Left cardiac atrium (tissue), 4 donors: ENCODE results near the gene NPS. TPM values are rescaled to one million over a fixed set of nuclear protein-coding genes. Genes with fewer than 3 reads are reported as not detected.

Source experiments
- ATAC-seq, 2 donors: fragments of 200-7000 bp; cut with Tn5 transposase; one replicate each; pipeline ENCODE4 v1.9.1; 2020; ENCODE audit warnings: mild to moderate bottlenecking in 2 of 2, moderate library complexity in 2 of 2
- DNase-seq: peaks from one replicate; pipeline ENCODE4 v3.0.0-alpha.2; 2020
- intact Hi-C, 2 donors: fragments of 100-400 bp; cut with DNase I; formaldehyde crosslinking; loops; one replicate each; pipeline versions ENCODE4 v1.14.1 to v1.15.1; 2022 to 2023
- total RNA-seq, 2 donors: library from RNA; stranded (reverse); fragmentation: NEBNext Ultra II Directional; extraction: Animal tissue kit (Norgen Biotek cat#: 25700); gene quantifications; one replicate each; pipeline ENCODE4 v1.2.1, GENCODE V29; 2021
- donor health status: DM: no; HTN: yes; CAD: no.
- donor health status: DM: no; HTN: yes; CAD: no; lungs with severe emphysema.
- donor health status: DM: yes; HTN: yes; CAD: no.
- donor health status: Dilated cardiomyopathy.

NPS gene
- total RNA-seq, 2 donors from 2014 or later: not detected

- ATAC-seq: no peak
- intact Hi-C loops: no loop called here
- DNase-seq: no peak
Observed at GRCh38 chr10:127587668-127588365, 38.7 kb downstream of the NPS start.

- intact Hi-C loops: no loop called here
- DNase-seq (no peak), ATAC-seq (no peak)
Observed at GRCh38 chr10:127592586-127592985, 43.5 kb downstream of the NPS start.

DNA sequence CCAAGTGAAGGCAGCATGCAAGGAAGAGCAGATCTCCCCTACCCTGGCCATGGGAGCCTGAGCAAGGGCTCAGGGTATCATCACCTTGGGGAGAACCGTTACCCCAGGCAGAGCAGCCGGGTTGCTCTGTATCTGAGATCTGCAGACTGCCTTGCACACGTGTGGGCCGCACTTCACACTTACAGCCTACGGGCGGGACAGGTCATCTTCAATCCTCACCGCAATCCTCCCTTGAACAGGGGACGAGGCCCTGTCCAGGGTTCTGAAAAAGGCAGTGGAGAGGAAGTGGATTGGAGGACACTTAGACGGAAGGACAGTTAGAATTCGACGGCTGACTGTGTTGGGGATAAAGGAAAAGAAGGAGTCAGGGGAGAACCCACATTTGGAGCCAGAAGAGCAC lies 51.4 kb downstream of the NPS start:
- no peak for DNase-seq
- intact Hi-C loops: no loop called here

More for the DNA sequence above, 51.4 kb downstream of the NPS start:
- ATAC-seq: no peak

Other genes starting within 250 kb of the NPS start
- gene FOXI2, start 187.9 kb downstream of the NPS start, total RNA-seq: under 1 TPM in 1 of 2 donors, not detected in 1; 0.29 TPM